ENCODE measurements around the gene KCNQ1OT1.

Gene KCNQ1OT1

GRCh38 chr11:2574553-2575535 is 125.0 kb downstream of the KCNQ1OT1 start:
- TF ChIP-seq POLR2A (IDR thresholded peaks at IDR 0.05; ENCODE audit: low read length) (no peak), GATA1 (IDR thresholded peaks at IDR 0.05; ENCODE audit: low read depth, low read length) (no peak)
- DNase-seq: no peak

DNA sequence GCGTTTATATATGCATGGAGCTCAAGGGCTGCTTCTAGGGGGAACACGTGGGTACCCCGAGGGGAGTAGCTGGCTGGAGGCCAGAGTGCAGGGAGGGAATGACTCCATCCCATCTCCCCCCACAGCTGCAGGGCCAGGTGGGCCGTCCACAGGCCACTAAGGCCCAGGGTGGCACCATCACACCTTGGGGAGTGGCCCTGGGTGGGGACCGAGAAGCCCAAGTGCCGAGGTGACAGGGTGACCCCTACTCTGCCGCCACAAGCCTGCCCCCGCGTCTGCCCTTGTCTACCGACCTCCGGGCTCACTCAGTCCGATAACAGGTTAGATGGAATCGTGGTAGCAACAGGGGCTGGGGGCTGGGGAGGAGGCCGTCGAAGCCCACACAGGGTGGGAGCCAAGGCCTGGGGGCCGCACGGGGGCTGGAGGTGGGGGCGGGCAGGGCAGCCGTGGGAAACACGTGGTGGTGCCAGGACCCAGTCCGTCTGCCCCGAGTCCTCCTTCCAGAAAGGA is 125.7 kb downstream of the KCNQ1OT1 start:
- TF ChIP-seq GATA1 (IDR thresholded peaks at IDR 0.05; ENCODE audit: low read depth, low read length): no peak
- TF ChIP-seq POLR2A (IDR thresholded peaks at IDR 0.05; ENCODE audit: low read length): no peak

DNA sequence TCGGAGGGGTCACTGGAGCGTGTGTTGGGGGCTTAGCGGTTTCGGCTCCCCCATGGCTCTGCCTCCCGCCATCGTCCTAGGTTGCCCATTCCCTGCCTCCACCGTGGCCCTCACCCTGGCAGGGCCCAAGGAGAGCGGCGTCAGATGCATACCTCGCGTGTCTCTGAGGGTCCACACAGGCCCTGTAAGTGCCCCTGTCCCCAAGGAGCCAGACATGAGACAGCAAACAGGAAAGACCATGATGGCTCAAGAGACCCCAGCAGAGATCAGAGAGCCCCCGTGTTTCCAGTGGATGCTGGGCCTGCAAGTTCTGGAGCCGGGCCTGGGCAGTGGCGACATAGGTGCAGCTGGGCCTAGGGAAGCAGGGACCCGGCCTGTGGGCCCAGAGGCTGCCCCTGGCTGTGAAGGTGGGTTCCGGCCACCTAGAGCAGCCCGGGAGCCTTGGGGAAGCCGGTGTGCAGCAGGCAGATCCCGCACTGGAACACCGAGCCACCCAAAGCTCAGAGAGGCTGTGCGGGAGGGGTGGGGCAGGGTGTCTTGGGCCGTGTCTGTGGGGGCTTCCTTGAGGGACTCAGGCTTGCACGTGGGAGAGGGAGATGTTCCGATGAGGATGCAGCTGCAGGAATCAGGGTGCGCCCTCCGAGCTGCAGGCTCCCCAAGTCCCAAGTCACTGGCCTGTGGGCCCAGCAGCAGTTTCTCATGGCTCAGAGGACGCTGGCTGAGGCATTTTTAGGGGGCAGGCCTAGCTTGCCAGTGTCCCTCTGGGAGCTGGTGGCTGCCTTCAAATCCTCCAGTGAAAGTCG is 126.4 kb downstream of the KCNQ1OT1 start:
- no peak for TF ChIP-seq POLR2A (IDR thresholded peaks at IDR 0.05; ENCODE audit: low read length)
- TF ChIP-seq GATA1 (IDR thresholded peaks at IDR 0.05; ENCODE audit: low read depth, low read length): no peak
- DNase-seq: no peak

More for the DNA sequence above, 125.7 kb downstream of the KCNQ1OT1 start:
- DNase-seq: no peak

DNA sequence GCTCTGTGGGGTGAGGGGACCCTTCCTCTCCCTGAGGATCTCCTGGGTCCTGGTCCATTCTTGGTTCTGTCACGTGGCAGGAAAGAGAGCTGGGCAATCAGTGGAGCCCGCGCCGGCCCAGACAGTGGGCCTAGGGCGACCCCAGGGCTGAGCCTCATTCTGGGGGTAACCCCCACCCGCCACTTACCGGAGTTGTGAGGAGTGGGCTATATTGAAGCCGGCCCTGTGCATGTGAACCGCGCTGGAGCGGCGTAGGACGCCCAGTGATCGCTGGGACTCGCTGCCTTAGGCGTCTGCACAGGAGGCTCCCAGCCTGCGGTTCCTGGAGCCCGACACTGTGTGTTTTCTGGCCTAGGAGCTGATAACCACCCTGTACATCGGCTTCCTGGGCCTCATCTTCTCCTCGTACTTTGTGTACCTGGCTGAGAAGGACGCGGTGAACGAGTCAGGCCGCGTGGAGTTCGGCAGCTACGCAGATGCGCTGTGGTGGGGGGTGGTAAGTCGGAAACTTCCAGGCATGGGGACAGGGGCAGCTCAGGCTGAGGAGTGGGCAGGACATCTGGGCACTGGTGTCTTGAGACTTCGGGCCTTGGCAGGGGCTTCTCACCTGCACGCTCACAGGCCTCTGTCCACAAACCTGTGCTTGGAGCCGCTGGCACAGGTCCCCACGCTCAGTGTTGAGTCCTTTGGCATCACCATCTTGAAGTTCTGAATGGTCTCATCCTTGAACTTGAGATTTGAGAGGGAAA is 127.1 kb downstream of the KCNQ1OT1 start:
- no peak for TF ChIP-seq GATA1 (IDR thresholded peaks at IDR 0.05; ENCODE audit: low read depth, low read length)
- TF ChIP-seq POLR2A (IDR thresholded peaks at IDR 0.05; ENCODE audit: low read length): no peak
- no peak for DNase-seq

DNA sequence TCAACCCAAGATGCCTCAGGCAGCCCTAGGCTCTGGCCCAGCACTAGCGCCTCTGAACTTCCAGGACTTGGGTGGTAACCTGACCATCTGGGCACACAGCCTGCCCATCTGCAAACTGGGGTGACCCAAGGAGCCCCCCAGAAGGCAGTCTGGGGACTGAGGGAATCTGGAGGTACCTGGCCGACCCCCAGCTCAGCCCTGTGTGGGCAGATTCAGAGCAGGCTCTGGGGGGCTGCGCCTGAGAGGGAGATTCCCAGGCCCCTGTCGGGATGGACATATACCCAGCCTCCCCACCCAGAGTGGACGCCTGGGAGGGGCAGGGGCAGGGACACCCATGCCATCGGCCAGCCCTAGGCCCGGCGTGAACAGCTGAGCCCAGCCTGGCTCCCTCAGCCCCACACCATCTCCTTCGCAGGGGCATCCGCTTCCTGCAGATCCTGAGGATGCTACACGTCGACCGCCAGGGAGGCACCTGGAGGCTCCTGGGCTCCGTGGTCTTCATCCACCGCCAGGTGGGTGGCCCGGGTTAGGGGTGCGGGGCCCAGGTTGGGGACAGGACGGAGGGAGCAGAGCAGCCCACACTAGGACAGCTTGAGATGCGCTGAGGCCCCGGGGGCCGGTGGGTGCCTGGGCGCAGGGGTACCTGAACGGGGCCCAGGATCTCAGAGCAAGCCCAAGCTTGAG is 128.1 kb downstream of the KCNQ1OT1 start:
- DNase-seq: no peak

GRCh38 chr11:2570841-2571597 is 128.8 kb downstream of the KCNQ1OT1 start:
- DNase-seq: no peak
- TF ChIP-seq POLR2A (IDR thresholded peaks at IDR 0.05; ENCODE audit: low read length) (no peak), GATA1 (IDR thresholded peaks at IDR 0.05; ENCODE audit: low read depth, low read length) (no peak)

More for the DNA sequence above, 128.1 kb downstream of the KCNQ1OT1 start:
- TF ChIP-seq POLR2A (IDR thresholded peaks at IDR 0.05; ENCODE audit: low read length) (no peak), GATA1 (IDR thresholded peaks at IDR 0.05; ENCODE audit: low read depth, low read length) (no peak)

GRCh38 chr11:2570211-2570811 is 129.5 kb downstream of the KCNQ1OT1 start:
- TF ChIP-seq POLR2A (IDR thresholded peaks at IDR 0.05; ENCODE audit: low read length): no peak
- no peak for TF ChIP-seq GATA1 (IDR thresholded peaks at IDR 0.05; ENCODE audit: low read depth, low read length)
- no peak for DNase-seq

DNA sequence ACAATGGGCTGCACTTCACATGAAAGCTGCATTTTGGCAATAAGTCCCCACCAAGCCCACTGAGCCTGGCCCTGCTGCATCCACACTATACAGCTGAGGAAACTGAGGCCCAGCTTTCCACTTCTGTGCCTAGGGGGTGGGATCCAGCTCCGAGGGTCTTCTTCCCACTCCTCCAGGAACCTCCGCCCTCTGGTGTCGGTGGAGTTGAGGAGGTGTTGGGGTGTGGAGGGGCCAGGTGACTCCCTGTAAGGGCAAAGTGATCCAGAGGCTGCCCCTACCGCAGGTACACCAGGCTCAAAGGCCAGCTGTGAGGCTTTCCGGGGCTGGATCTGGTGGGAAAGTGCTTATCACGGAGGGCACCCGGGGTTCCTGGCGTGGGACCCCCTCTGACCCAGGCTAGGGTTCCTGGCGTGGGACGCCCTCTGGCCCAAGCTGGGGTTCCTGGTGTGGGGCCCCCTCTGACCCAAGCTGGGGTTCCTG is 130.0 kb downstream of the KCNQ1OT1 start:
- TF ChIP-seq GATA1 (IDR thresholded peaks at IDR 0.05; ENCODE audit: low read depth, low read length) (no peak), POLR2A (IDR thresholded peaks at IDR 0.05; ENCODE audit: low read length) (no peak)
- DNase-seq: no peak

GRCh38 chr11:2569321-2569721 is 130.5 kb downstream of the KCNQ1OT1 start:
- no peak for DNase-seq
- no peak for TF ChIP-seq POLR2A (IDR thresholded peaks at IDR 0.05; ENCODE audit: low read length)

GRCh38 chr11:2567026-2567671 is 132.6 kb downstream of the KCNQ1OT1 start:
- DNase-seq: no peak
- TF ChIP-seq GATA1 (IDR thresholded peaks at IDR 0.05; ENCODE audit: low read depth, low read length): no peak
- TF ChIP-seq POLR2A (IDR thresholded peaks at IDR 0.05; ENCODE audit: low read length): no peak

- TF ChIP-seq POLR2A (IDR thresholded peaks at IDR 0.05; ENCODE audit: low read length): no peak
- no peak for TF ChIP-seq GATA1 (IDR thresholded peaks at IDR 0.05; ENCODE audit: low read depth, low read length)
- DNase-seq: peak in 1 of 2 experiments; percentile 9
These were observed 133.4 kb downstream of the KCNQ1OT1 start for GRCh38 chr11:2566223-2567025.

Data from erythroblast (primary cell).